HEK293 (cell line): Measurements from ENCODE around the gene DRAP1.

Source experiments
- BCL6B ChIP-seq: fragments of 450-650 bp; formaldehyde crosslinking; IDR thresholded peaks from 2 replicates; pipeline ENCODE4 v1.5.1; 2017; ENCODE audit warnings: missing biosample characterization, missing genetic modification characterization
- FEZF1 ChIP-seq: fragments of 450-650 bp; formaldehyde crosslinking; IDR thresholded peaks from 2 replicates; pipeline ENCODE4 v1.5.1; 2016; ENCODE audit warnings: missing biosample characterization, missing genetic modification characterization
- GFI1B ChIP-seq: fragments of 450-650 bp; formaldehyde crosslinking; IDR thresholded peaks from 2 replicates; pipeline ENCODE4 v1.5.1; 2016; ENCODE audit warnings: missing biosample characterization, missing genetic modification characterization
- GLI4 ChIP-seq: fragments of 450-650 bp; formaldehyde crosslinking; IDR thresholded peaks from 2 replicates; pipeline ENCODE4 v1.5.1; 2016; ENCODE audit warnings: missing biosample characterization, missing genetic modification characterization
- SP3 ChIP-seq: fragments of 450-650 bp; formaldehyde crosslinking; IDR thresholded peaks from 2 replicates; pipeline ENCODE4 v1.5.1; 2016; ENCODE audit warnings: missing biosample characterization, missing genetic modification characterization
- TRIM28 ChIP-seq: IDR thresholded peaks from 2 replicates; pipeline ENCODE4 v1.6.1; 2011; ENCODE audit warnings: low read length, control low read depth, borderline replicate concordance
- YY2 ChIP-seq: fragments of 450-650 bp; formaldehyde crosslinking; IDR thresholded peaks from 2 replicates; pipeline ENCODE4 v1.5.1; 2016; ENCODE audit warnings: missing biosample characterization, missing genetic modification characterization
- ZNF280D ChIP-seq: fragments of 450-650 bp; formaldehyde crosslinking; IDR thresholded peaks from 2 replicates; pipeline ENCODE4 v1.5.1; 2016; ENCODE audit warnings: missing biosample characterization, missing genetic modification characterization
- ZNF37A ChIP-seq: fragments of 450-650 bp; IDR thresholded peaks from 2 replicates; pipeline ENCODE4 v1.5.1; 2018; ENCODE audit warnings: missing biosample characterization, missing genetic modification characterization
- ZNF404 ChIP-seq: fragments of 450-650 bp; formaldehyde crosslinking; IDR thresholded peaks from 2 replicates; pipeline ENCODE4 v1.5.1; 2017; ENCODE audit warnings: missing biosample characterization, missing genetic modification characterization
- ZNF433 ChIP-seq: fragments of 450-650 bp; formaldehyde crosslinking; IDR thresholded peaks from 2 replicates; pipeline ENCODE4 v1.5.1; 2016; ENCODE audit warnings: missing biosample characterization, missing genetic modification characterization, low read depth
- ZNF513 ChIP-seq: fragments of 450-650 bp; IDR thresholded peaks from 2 replicates; pipeline ENCODE4 v1.5.1; 2018; ENCODE audit warnings: missing biosample characterization, missing genetic modification characterization
- ZNF530 ChIP-seq: fragments of 450-650 bp; formaldehyde crosslinking; IDR thresholded peaks from 2 replicates; pipeline ENCODE4 v1.5.1; 2016; ENCODE audit warnings: low read depth, missing biosample characterization, missing genetic modification characterization
- ZNF560 ChIP-seq: fragments of 450-650 bp; formaldehyde crosslinking; IDR thresholded peaks from 2 replicates; pipeline ENCODE4 v1.5.1; 2017; ENCODE audit warnings: missing biosample characterization, missing genetic modification characterization, borderline replicate concordance
- ZNF660 ChIP-seq: fragments of 450-650 bp; IDR thresholded peaks from 2 replicates; pipeline ENCODE4 v1.5.1; 2018; ENCODE audit warnings: missing biosample characterization, mild to moderate bottlenecking, missing genetic modification characterization
- ZNF785 ChIP-seq: fragments of 450-650 bp; formaldehyde crosslinking; IDR thresholded peaks from 2 replicates; pipeline ENCODE4 v1.5.1; 2016; ENCODE audit warnings: missing biosample characterization, missing genetic modification characterization
- ZNF792 ChIP-seq: fragments of 450-650 bp; formaldehyde crosslinking; IDR thresholded peaks from 2 replicates; pipeline ENCODE4 v1.5.1; 2016; ENCODE audit warnings: missing biosample characterization, missing genetic modification characterization
- TF ChIP-seq, protein P1 (sequence below): fragments of 450-650 bp; formaldehyde crosslinking; IDR thresholded peaks from 2 replicates; pipeline ENCODE4 v1.5.1; 2016; ENCODE audit warnings: missing biosample characterization, missing genetic modification characterization
- TF ChIP-seq, protein P2 (sequence below): fragments of 450-650 bp; formaldehyde crosslinking; IDR thresholded peaks from 2 replicates; pipeline ENCODE4 v1.5.1; 2017; ENCODE audit warnings: missing biosample characterization, missing genetic modification characterization
- TF ChIP-seq, protein P3 (sequence below): fragments of 450-650 bp; formaldehyde crosslinking; IDR thresholded peaks from 2 replicates; pipeline ENCODE4 v1.5.1; 2017; ENCODE audit warnings: missing biosample characterization, missing genetic modification characterization
- TF ChIP-seq, protein P4 (sequence below): fragments of 450-650 bp; formaldehyde crosslinking; IDR thresholded peaks from 2 replicates; pipeline ENCODE4 v1.5.1; 2017; ENCODE audit warnings: missing biosample characterization, missing genetic modification characterization
- TF ChIP-seq, protein P5 (sequence below): fragments of 450-650 bp; formaldehyde crosslinking; IDR thresholded peaks from 2 replicates; pipeline ENCODE4 v1.5.1; 2016; ENCODE audit warnings: missing biosample characterization, missing genetic modification characterization
- TF ChIP-seq, protein P6 (sequence below): fragments of 450-650 bp; formaldehyde crosslinking; IDR thresholded peaks from 2 replicates; pipeline ENCODE4 v1.5.1; 2016; ENCODE audit warnings: missing biosample characterization, missing genetic modification characterization

DRAP1 gene

GRCh38 chr11:65900125-65900898 is 18.9 kb upstream of the DRAP1 start, which contains the start of gene FOSL1 (continued):
- no peak for TF ChIP-seq ZNF513
- TF ChIP-seq, protein P1, sequence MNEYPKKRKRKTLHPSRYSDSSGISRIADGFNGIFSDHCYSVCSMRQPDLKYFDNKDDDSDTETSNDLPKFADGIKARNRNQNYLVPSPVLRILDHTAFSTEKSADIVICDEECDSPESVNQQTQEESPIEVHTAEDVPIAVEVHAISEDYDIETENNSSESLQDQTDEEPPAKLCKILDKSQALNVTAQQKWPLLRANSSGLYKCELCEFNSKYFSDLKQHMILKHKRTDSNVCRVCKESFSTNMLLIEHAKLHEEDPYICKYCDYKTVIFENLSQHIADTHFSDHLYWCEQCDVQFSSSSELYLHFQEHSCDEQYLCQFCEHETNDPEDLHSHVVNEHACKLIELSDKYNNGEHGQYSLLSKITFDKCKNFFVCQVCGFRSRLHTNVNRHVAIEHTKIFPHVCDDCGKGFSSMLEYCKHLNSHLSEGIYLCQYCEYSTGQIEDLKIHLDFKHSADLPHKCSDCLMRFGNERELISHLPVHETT (tag by site-specific recombination), result no peak
- TF ChIP-seq TRIM28, result no peak
- TF ChIP-seq, protein P2, sequence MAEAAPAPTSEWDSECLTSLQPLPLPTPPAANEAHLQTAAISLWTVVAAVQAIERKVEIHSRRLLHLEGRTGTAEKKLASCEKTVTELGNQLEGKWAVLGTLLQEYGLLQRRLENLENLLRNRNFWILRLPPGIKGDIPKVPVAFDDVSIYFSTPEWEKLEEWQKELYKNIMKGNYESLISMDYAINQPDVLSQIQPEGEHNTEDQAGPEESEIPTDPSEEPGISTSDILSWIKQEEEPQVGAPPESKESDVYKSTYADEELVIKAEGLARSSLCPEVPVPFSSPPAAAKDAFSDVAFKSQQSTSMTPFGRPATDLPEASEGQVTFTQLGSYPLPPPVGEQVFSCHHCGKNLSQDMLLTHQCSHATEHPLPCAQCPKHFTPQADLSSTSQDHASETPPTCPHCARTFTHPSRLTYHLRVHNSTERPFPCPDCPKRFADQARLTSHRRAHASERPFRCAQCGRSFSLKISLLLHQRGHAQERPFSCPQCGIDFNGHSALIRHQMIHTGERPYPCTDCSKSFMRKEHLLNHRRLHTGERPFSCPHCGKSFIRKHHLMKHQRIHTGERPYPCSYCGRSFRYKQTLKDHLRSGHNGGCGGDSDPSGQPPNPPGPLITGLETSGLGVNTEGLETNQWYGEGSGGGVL (tag by site-specific recombination), result peak; percentile 59; the same call in 1 of the 2 replicates
- TF ChIP-seq GFI1B (tag by site-specific recombination), result no peak
- TF ChIP-seq, protein P3, sequence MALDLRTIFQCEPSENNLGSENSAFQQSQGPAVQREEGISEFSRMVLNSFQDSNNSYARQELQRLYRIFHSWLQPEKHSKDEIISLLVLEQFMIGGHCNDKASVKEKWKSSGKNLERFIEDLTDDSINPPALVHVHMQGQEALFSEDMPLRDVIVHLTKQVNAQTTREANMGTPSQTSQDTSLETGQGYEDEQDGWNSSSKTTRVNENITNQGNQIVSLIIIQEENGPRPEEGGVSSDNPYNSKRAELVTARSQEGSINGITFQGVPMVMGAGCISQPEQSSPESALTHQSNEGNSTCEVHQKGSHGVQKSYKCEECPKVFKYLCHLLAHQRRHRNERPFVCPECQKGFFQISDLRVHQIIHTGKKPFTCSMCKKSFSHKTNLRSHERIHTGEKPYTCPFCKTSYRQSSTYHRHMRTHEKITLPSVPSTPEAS, result no peak
- no peak for TF ChIP-seq ZNF280D (tag by site-specific recombination)
- TF ChIP-seq, protein P4, sequence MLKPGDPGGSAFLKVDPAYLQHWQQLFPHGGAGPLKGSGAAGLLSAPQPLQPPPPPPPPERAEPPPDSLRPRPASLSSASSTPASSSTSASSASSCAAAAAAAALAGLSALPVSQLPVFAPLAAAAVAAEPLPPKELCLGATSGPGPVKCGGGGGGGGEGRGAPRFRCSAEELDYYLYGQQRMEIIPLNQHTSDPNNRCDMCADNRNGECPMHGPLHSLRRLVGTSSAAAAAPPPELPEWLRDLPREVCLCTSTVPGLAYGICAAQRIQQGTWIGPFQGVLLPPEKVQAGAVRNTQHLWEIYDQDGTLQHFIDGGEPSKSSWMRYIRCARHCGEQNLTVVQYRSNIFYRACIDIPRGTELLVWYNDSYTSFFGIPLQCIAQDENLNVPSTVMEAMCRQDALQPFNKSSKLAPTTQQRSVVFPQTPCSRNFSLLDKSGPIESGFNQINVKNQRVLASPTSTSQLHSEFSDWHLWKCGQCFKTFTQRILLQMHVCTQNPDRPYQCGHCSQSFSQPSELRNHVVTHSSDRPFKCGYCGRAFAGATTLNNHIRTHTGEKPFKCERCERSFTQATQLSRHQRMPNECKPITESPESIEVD (tag by site-specific recombination), result no peak
- TF ChIP-seq ZNF37A (tag by site-specific recombination), result 0 out of 2 replicates have a peak, but pooled peaks have one; percentile 8
- no peak for TF ChIP-seq YY2
- no peak for TF ChIP-seq ZNF792 (tag by site-specific recombination)
- TF ChIP-seq SP3 (tag by site-specific recombination), result peak; percentile 93
- no peak for TF ChIP-seq ZNF530
- no peak for TF ChIP-seq ZNF785
- no peak for TF ChIP-seq ZNF433 (tag by site-specific recombination)
- TF ChIP-seq, protein P5, sequence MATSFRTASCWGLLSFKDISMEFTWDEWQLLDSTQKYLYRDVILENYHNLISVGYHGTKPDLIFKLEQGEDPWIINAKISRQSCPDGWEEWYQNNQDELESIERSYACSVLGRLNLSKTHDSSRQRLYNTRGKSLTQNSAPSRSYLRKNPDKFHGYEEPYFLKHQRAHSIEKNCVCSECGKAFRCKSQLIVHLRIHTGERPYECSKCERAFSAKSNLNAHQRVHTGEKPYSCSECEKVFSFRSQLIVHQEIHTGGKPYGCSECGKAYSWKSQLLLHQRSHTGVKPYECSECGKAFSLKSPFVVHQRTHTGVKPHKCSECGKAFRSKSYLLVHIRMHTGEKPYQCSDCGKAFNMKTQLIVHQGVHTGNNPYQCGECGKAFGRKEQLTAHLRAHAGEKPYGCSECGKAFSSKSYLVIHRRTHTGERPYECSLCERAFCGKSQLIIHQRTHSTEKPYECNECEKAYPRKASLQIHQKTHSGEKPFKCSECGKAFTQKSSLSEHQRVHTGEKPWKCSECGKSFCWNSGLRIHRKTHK (tag by site-specific recombination), result no peak
- TF ChIP-seq, protein P6, sequence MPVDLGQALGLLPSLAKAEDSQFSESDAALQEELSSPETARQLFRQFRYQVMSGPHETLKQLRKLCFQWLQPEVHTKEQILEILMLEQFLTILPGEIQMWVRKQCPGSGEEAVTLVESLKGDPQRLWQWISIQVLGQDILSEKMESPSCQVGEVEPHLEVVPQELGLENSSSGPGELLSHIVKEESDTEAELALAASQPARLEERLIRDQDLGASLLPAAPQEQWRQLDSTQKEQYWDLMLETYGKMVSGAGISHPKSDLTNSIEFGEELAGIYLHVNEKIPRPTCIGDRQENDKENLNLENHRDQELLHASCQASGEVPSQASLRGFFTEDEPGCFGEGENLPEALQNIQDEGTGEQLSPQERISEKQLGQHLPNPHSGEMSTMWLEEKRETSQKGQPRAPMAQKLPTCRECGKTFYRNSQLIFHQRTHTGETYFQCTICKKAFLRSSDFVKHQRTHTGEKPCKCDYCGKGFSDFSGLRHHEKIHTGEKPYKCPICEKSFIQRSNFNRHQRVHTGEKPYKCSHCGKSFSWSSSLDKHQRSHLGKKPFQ (tag by site-specific recombination), result no peak
- no peak; the same call in 1 of the 2 replicates for TF ChIP-seq FEZF1
- no peak for TF ChIP-seq ZNF560 (tag by site-specific recombination)
- peak; percentile 84; the same call in 1 of the 2 replicates for TF ChIP-seq ZNF660
- TF ChIP-seq ZNF404 (tag by site-specific recombination), result no peak
- no peak for TF ChIP-seq BCL6B (tag by site-specific recombination)
- no peak for TF ChIP-seq GLI4 (tag by site-specific recombination)
